Upper lobe of left lung (tissue), 6 donors: Measurements from ENCODE around the gene EXOC4. TPM values are rescaled to one million over a fixed set of nuclear protein-coding genes. Genes with fewer than 3 reads are reported as not detected.

Experiments
- ATAC-seq, 2 donors: fragments of 200-7000 bp; cut with Tn5 transposase; one replicate each; pipeline ENCODE4 v1.9.1; 2022; ENCODE audit warnings: mild to moderate bottlenecking in 2 of 2, moderate library complexity in 2 of 2; ENCODE audit not compliant: low FRiP score in 2 of 2
- DNase-seq, 2 donors: peaks; one replicate each; pipeline ENCODE4 v3.0.0-alpha.2; 2019 to 2020
- H3K27ac ChIP-seq, 4 donors: fragments of 200-600 bp; sonication (generic); one replicate each; pipeline ENCODE4 v1.5.1; 2016 to 2019
- H3K27me3 ChIP-seq, 4 donors: fragments of 200-600 bp; sonication (generic); one replicate each; pipeline ENCODE4 v1.5.1; 2017 to 2019
- H3K36me3 ChIP-seq, 4 donors: fragments of 200-600 bp; sonication (generic); one replicate each; pipeline ENCODE4 v1.5.1; 2016 to 2019
- H3K4me1 ChIP-seq, 4 donors: fragments of 200-600 bp; sonication (generic); one replicate each; pipeline ENCODE4 v1.5.1; 2018 to 2019
- H3K4me3 ChIP-seq, 4 donors: fragments of 200-600 bp; sonication (generic); one replicate each; pipeline ENCODE4 v1.5.1; 2017 to 2019; ENCODE audit warnings: mild to moderate bottlenecking in 2 of 4, moderate library complexity in 1 of 4
- H3K9me3 ChIP-seq, 4 donors: fragments of 200-600 bp; sonication (generic); one replicate each; pipeline ENCODE4 v1.5.1; 2018 to 2019
- EP300 ChIP-seq, 4 donors: sonication (generic); formaldehyde crosslinking; IDR thresholded peaks; one replicate each; pipeline ENCODE4 v1.5.1; 2017; ENCODE audit warnings: antibody characterized with exemption in 4 of 4, control low read depth in 2 of 4
- POLR2A ChIP-seq, 4 donors: fragments of 450-650 bp; IDR thresholded peaks; one replicate each; pipeline ENCODE4 v1.5.1; 2016 to 2017; ENCODE audit warnings: antibody characterized with exemption in 4 of 4, mild to moderate bottlenecking in 2 of 4
- POLR2AphosphoS5 ChIP-seq, 2 donors: sonication (generic); formaldehyde crosslinking; IDR thresholded peaks; one replicate each; pipeline ENCODE4 v1.5.1; 2017; ENCODE audit warnings: antibody characterized with exemption in 2 of 2
- WGBS, 2 donors: methylation state at CpG; one replicate each; pipeline ENCODE4 v1.1.5; 2017 to 2018; 5-methylcytosine and 5-hydroxymethylcytosine counted together
- total RNA-seq, 6 donors: library from RNA; depleted of rRNA in 4 of 6; stranded (reverse); fragments of >200 nt in 4 of 6; gene quantifications; one replicate each; pipeline versions ENCODE4 v1.1.0 to v1.2.1, GENCODE V29; 2016 to 2021
- TF ChIP-seq, protein P1 (sequence below), 6 experiments: fragments of 450-650 bp in 4 of 6; fragments of 200-600 bp in 2 of 6; sonication (generic) in 2 of 6; IDR thresholded peaks; one replicate each; pipeline ENCODE4 v1.5.1; 2016 to 2019; ENCODE audit warnings: antibody characterized with exemption in 6 of 6
- donor health status: DM: no; HTN: no; CAD: no; lungs with moderate emphysema.
- donor health status: DM: no; HTN: yes; CAD: no; lungs with severe emphysema.

The EXOC4 gene
- total RNA-seq, 6 donors from 2014 or later: 56.3 to 325 (median 99.4) TPM

DNA sequence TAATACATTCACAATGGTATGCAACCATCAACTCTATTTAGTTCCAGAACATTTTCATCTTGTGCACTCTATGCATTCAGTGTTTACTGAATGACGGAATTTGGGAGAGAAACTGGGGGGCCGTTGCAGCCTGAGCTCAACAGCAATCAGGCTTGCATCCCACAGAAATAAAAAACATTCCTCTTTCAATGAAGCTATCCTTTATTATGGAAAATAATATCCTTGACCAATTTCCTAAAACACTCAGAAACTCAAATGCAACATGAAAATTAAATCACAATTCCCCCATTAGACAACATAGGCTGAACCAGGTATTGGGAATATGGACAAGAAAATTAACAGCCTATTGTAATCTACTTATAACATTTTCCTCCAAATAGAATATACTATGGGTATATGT is 6.3 kb upstream of the EXOC4 start:
- H3K4me3 ChIP-seq: no peak overlapping the region
- WGBS, 2 donors: 80 to 95% methylated on average over 2 of the region's 2 CpGs

GRCh38 chr7:133248901-133249300 is 4.0 kb upstream of the EXOC4 start:
- H3K27me3 ChIP-seq: no peaks in the 10 kb centered on the region
- no peaks in the 10 kb centered on the region for H3K9me3 ChIP-seq
- no peak for ATAC-seq
- TF ChIP-seq POLR2A (IDR thresholded peaks at IDR 0.05): no peak
- TF ChIP-seq, protein P1, sequence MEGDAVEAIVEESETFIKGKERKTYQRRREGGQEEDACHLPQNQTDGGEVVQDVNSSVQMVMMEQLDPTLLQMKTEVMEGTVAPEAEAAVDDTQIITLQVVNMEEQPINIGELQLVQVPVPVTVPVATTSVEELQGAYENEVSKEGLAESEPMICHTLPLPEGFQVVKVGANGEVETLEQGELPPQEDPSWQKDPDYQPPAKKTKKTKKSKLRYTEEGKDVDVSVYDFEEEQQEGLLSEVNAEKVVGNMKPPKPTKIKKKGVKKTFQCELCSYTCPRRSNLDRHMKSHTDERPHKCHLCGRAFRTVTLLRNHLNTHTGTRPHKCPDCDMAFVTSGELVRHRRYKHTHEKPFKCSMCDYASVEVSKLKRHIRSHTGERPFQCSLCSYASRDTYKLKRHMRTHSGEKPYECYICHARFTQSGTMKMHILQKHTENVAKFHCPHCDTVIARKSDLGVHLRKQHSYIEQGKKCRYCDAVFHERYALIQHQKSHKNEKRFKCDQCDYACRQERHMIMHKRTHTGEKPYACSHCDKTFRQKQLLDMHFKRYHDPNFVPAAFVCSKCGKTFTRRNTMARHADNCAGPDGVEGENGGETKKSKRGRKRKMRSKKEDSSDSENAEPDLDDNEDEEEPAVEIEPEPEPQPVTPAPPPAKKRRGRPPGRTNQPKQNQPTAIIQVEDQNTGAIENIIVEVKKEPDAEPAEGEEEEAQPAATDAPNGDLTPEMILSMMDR (IDR thresholded peaks at IDR 0.05): no peak
- no peak overlapping the region for H3K4me3 ChIP-seq
- DNase-seq: no peak
- no peaks in the 10 kb centered on the region for H3K36me3 ChIP-seq
- peaks cover 4 to 6% (median 5%) of the 10 kb centered on the region in 4 donors for H3K4me1 ChIP-seq
- H3K27ac ChIP-seq: no peak overlapping the region
- 83 to 95% methylated on average over 2 of the region's 2 CpGs for WGBS, 2 donors

More for the DNA sequence above, 6.3 kb upstream of the EXOC4 start:
- no peaks in the 10 kb centered on the region for H3K9me3 ChIP-seq
- H3K36me3 ChIP-seq: no peaks in the 10 kb centered on the region
- H3K27me3 ChIP-seq: no peaks in the 10 kb centered on the region
- no peak for ATAC-seq
- H3K4me1 ChIP-seq: no peaks in the 10 kb centered on the region
- H3K27ac ChIP-seq: no peak overlapping the region
- no peak for DNase-seq
- TF ChIP-seq EP300 (IDR thresholded peaks at IDR 0.05) (no peak), POLR2AphosphoS5 (IDR thresholded peaks at IDR 0.05) (no peak), POLR2A (IDR thresholded peaks at IDR 0.05) (no peak)
- TF ChIP-seq, protein P1 (IDR thresholded peaks at IDR 0.05): no peak

GRCh38 chr7:133252506-133252857 is 396 bp upstream of the EXOC4 start:
- Histone ChIP-seq H3K27ac (no peak overlapping the region), H3K27me3 (no peaks in the 10 kb centered on the region), H3K4me1 (peaks cover 16 to 20% (median 18%) of the 10 kb centered on the region in 4 donors), H3K4me3 (peak overlapping the region in 2 of 4 donors; percentile 72 to 86), H3K36me3 (no peaks in the 10 kb centered on the region), H3K9me3 (no peaks in the 10 kb centered on the region)
- WGBS, 2 donors: 68% methylated on average over 3 of the region's 3 CpGs
- ATAC-seq (no peak), DNase-seq (no peak)
- TF ChIP-seq, protein P1 (IDR thresholded peaks at IDR 0.05): no peak

DNA sequence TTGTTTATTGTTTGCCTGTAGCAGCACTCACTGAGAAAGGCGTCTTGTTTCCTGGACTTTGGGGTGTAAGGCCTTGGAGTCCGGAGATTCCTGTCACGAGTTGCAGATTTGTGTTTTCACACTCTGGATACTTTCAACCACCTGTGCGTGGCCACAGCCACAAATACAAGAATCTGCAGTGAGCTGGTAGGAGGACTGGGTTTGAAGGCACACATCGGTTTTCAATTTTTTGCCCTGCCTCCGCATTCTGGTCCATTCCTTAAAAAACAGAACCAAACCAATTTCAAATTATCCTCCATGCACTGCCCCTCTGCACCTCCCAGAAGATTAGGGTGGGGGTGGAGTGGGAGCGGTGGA is 619 bp downstream of the EXOC4 start:
- ATAC-seq (peak; percentile 11 to 18), DNase-seq (no peak)
- H3K4me1 ChIP-seq: peaks cover 16 to 20% (median 18%) of the 10 kb centered on the region in 4 donors
- no peaks in the 10 kb centered on the region for H3K27me3 ChIP-seq
- H3K4me3 ChIP-seq: peak overlapping the region; percentile 65 to 86 (median 78)
- peak overlapping the region; percentile 83 to 93 (median 92) for H3K27ac ChIP-seq
- WGBS, 2 donors: 4 to 7% methylated on average over 7 of the region's 7 CpGs
- no peaks in the 10 kb centered on the region for H3K9me3 ChIP-seq
- TF ChIP-seq EP300 (IDR thresholded peaks at IDR 0.05): no peak
- TF ChIP-seq, protein P1 (IDR thresholded peaks at IDR 0.05): no peak
- no peak for TF ChIP-seq POLR2AphosphoS5 (IDR thresholded peaks at IDR 0.05)
- TF ChIP-seq POLR2A (IDR thresholded peaks at IDR 0.05): no peak
- no peaks in the 10 kb centered on the region for H3K36me3 ChIP-seq

DNA sequence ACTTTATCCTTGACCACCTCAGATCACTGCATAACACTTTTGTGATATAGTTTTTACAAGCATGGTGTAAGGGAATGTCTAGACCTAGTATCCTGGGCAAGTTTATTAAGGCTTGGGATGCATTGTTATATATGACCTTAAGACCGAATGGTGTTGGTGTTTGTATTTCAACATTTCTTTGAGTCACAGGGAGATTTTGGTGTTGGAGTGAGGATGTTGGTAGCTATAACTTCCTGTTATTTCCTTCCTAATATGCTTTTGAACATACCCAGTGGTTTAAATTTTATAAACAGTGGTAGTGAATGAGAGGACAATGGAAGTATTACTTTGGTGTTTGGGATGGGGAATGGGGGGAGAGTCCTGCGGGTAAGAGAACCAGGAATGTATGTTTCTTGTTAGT is 2.6 kb downstream of the EXOC4 start:
- Histone ChIP-seq H3K36me3 (no peaks in the 10 kb centered on the region), H3K4me3 (no peak overlapping the region), H3K9me3 (no peaks in the 10 kb centered on the region), H3K4me1 (peaks cover 16 to 20% (median 18%) of the 10 kb centered on the region in 4 donors), H3K27ac (no peak overlapping the region), H3K27me3 (no peaks in the 10 kb centered on the region)
- 62 to 70% methylated on average over 2 of the region's 2 CpGs for WGBS, 2 donors
- no peak for TF ChIP-seq POLR2AphosphoS5 (IDR thresholded peaks at IDR 0.05)
- no peak for TF ChIP-seq POLR2A (IDR thresholded peaks at IDR 0.05)
- TF ChIP-seq EP300 (IDR thresholded peaks at IDR 0.05): no peak
- TF ChIP-seq, protein P1 (IDR thresholded peaks at IDR 0.05): no peak
- no peak for DNase-seq
- ATAC-seq: no peak
